Parathyroid adenoma (tissue), 2 donors: ENCODE measurements around the gene CASKIN2.
"Not testable (repeated sequence)": the region's sequence is repeated elsewhere in the genome, so short reads cannot be mapped to it uniquely, and the experiment has no call there.

Experiments used
- H2AFZ ChIP-seq: fragments of 300-600 bp; sonication (generic); one replicate; pipeline ENCODE4 v1.7.0; 2017; ENCODE audit warnings: antibody characterized with exemption, mild to moderate bottlenecking
- H3K27ac ChIP-seq: fragments of 300-600 bp; sonication (generic); one replicate; pipeline ENCODE4 v1.7.0; 2017
- H3K27me3 ChIP-seq: fragments of 300-600 bp; sonication (generic); one replicate; pipeline ENCODE4 v1.7.0; 2017; ENCODE audit warnings: low read length; ENCODE audit not compliant: control insufficient read depth, insufficient read depth
- H3K36me3 ChIP-seq: fragments of 300-600 bp; sonication (generic); one replicate; pipeline ENCODE4 v1.7.0; 2017; ENCODE audit warnings: low read length; ENCODE audit not compliant: control insufficient read depth, insufficient read depth
- H3K4me1 ChIP-seq: fragments of 300-600 bp; sonication (generic); one replicate; pipeline ENCODE4 v1.7.0; 2017; ENCODE audit warnings: control low read depth
- H3K4me2 ChIP-seq: fragments of 300-600 bp; sonication (generic); one replicate; pipeline ENCODE4 v1.7.0; 2017; ENCODE audit warnings: low read length
- H3K4me3 ChIP-seq: fragments of 300-600 bp; sonication (generic); one replicate; pipeline ENCODE4 v1.7.0; 2017; ENCODE audit warnings: low read depth, low read length
- H3K79me2 ChIP-seq: fragments of 300-600 bp; sonication (generic); one replicate; pipeline ENCODE4 v1.7.0; 2017; ENCODE audit warnings: control low read depth
- H3K9ac ChIP-seq: fragments of 300-600 bp; sonication (generic); one replicate; pipeline ENCODE4 v1.7.0; 2017; ENCODE audit warnings: mild to moderate bottlenecking
- H3K9me3 ChIP-seq: fragments of 300-600 bp; sonication (generic); one replicate; pipeline ENCODE4 v1.7.0; 2017; ENCODE audit warnings: low read length; ENCODE audit not compliant: control insufficient read depth
- CTCF ChIP-seq: fragments of 300-600 bp; sonication (generic); IDR thresholded peaks from one replicate; pipeline ENCODE4 v1.7.0; 2017; ENCODE audit warnings: antibody characterized with exemption, mild to moderate bottlenecking
- donor health status: primary hyperparathyroidism.

The CASKIN2 gene

DNA sequence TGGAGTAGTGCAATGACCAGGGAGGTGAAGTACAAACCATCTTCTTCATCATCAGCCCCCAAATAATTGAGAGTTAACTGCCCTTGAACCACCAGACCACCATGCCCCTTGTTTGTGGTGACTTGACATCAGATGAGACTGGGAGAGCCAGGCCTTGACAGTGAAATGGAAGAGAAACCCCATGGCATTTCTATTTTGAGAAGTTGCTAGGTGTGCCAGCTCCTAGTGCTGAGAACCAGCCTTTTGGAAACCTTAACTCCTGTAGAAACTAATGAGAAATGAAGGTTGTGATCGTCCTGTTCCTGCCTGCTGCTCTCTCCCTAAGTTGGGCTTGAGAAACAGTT lies 56.1 kb downstream of the CASKIN2 start:
- Histone ChIP-seq H3K36me3 (no peaks in the 10 kb centered on the region), H3K27ac (no peak overlapping the region), H3K4me2 (no peak overlapping the region), H3K4me3 (no peak overlapping the region), H3K4me1 (peaks cover 5% of the 10 kb centered on the region), H3K9ac (no peak overlapping the region), H2AFZ (no peak overlapping the region), H3K9me3 (no peaks in the 10 kb centered on the region), H3K27me3 (no peaks in the 10 kb centered on the region), H3K79me2 (peaks cover 19% of the 10 kb centered on the region)
- no peak for TF ChIP-seq CTCF

GRCh38 chr17:75457047-75457654 lies 58.2 kb downstream of the CASKIN2 start:
- peaks cover 15% of the 10 kb centered on the region for H3K79me2 ChIP-seq
- peak overlapping the region; percentile 98 for H3K9ac ChIP-seq
- peak overlapping the region; percentile 78 for H3K27ac ChIP-seq
- peak overlapping the region; percentile 91 for H3K4me2 ChIP-seq
- no peak for TF ChIP-seq CTCF
- peak overlapping the region; percentile 87 for H2AFZ ChIP-seq
- no peaks in the 10 kb centered on the region for H3K36me3 ChIP-seq
- H3K4me3 ChIP-seq: peak overlapping the region; percentile 91
- H3K4me1 ChIP-seq: peaks cover 5% of the 10 kb centered on the region
- H3K9me3 ChIP-seq: no peaks in the 10 kb centered on the region
- no peaks in the 10 kb centered on the region for H3K27me3 ChIP-seq

DNA sequence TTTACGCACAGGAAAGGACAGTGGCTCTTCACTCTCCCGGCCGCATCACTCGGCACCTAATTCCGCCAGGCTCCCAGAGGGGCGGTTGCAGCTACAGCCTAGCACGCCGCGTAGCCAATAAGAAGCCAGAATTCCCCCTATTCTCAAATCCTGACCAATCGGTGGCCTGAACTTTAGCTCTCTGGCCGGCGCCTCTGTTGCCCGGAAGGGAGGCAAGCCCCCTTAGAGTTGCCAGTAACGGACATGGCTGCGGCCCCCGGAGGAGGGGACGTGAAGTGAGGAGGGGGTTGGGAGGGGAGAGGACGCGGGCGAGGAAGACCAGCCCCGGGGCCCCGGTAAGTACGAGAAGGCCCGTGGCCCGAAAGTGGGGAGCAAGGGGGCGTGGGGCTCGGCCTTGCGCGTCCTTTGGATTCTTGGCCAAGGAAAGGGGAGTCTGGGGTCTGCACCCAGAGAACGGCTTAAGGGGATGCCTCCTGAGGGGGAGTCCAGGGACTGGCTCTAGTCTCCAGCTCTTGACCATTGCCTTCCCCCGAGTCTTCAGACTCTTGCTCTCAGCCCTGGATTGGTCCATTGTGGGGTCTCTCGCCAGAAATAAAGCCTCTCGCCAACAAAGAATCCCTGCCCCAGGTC lies 58.8 kb downstream of the CASKIN2 start, which contains the start of gene TMEM94:
TSS of gene TMEM94 (plus strand) at position 219 of the 630 bp plus-strand sequence. CDS start 15,271 bp downstream, outside the sequence.
- H3K4me1 ChIP-seq: peaks cover 5% of the 10 kb centered on the region
- H3K36me3 ChIP-seq: no peaks in the 10 kb centered on the region
- H3K4me3 ChIP-seq: peak within 1 kb of the TSS; percentile 91
- H3K27ac ChIP-seq: peak within 1 kb of the TSS; percentile 78
- no peaks in the 10 kb centered on the region for H3K27me3 ChIP-seq
- peak within 1 kb of the TSS; percentile 87 for H2AFZ ChIP-seq
- no peaks in the 10 kb centered on the region for H3K9me3 ChIP-seq
- peak within 1 kb of the TSS; percentile 91 for H3K4me2 ChIP-seq
- H3K9ac ChIP-seq: peak within 1 kb of the TSS; percentile 98
- no peak for TF ChIP-seq CTCF
- H3K79me2 ChIP-seq: peaks cover 14% of the 10 kb centered on the region

- H3K27me3 ChIP-seq: no peaks in the 10 kb centered on the region
- H3K79me2 ChIP-seq: peaks cover 14% of the 10 kb centered on the region
- peak overlapping the region; percentile 78 for H3K27ac ChIP-seq
- H3K4me2 ChIP-seq: peak overlapping the region; percentile 91
- TF ChIP-seq CTCF: no peak
- H3K4me3 ChIP-seq: peak overlapping the region; percentile 91
- no peak overlapping the region for H3K9ac ChIP-seq
- H2AFZ ChIP-seq: peak overlapping the region; percentile 87
- no peaks in the 10 kb centered on the region for H3K36me3 ChIP-seq
- H3K4me1 ChIP-seq: peaks cover 5% of the 10 kb centered on the region
- H3K9me3 ChIP-seq: no peaks in the 10 kb centered on the region
These were observed 59.3 kb downstream of the CASKIN2 start for GRCh38 chr17:75456039-75456416.

DNA sequence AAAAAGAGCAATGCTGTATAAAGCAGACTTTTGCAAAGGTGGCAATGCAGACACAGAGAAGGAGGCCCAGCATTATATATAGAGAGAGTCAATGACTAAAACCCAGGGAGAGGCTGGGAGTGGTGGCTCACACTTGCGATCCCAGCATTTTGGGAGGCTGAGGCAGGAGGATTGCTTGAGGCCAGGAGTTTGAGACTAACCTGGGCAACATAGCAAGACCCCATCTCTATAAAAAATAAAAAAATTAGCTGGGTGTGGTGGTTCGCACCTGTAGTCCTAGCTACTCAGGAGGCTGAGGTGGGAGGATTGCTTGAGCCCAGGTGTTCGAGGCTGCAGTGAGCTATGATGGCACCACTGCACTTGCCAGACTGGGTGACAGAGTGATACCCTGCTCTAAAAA lies 60.7 kb downstream of the CASKIN2 start:
- not testable (repeated sequence) for H3K4me1 ChIP-seq, H3K4me3 ChIP-seq, H3K27me3 ChIP-seq, H3K27ac ChIP-seq, H3K9ac ChIP-seq, H3K36me3 ChIP-seq, H2AFZ ChIP-seq, H3K4me2 ChIP-seq, H3K9me3 ChIP-seq
- peaks cover 14% of the 10 kb centered on the region for H3K79me2 ChIP-seq
